HG03354 (cell line): ENCODE measurements around the gene SPC25.
"Not testable (repeated sequence)": the region's sequence is repeated elsewhere in the genome, so short reads cannot be mapped to it uniquely, and the experiment has no call there.

ENCODE experiments used
- ATAC-seq: cut with Tn5 transposase; IDR thresholded peaks from one replicate; pipeline ENCODE4 v1.9.1; 2021; ENCODE audit warnings: mild to moderate bottlenecking; ENCODE audit not compliant: unreplicated experiment, poor library complexity, severe bottlenecking

The SPC25 gene

GRCh38 chr2:168890006-168890782 is at the start of gene SPC25:
TSS of gene SPC25 (minus strand) at chr2:168890430. CDS start at chr2:168889519, 911 bp downstream.
- peak; percentile 100 for ATAC-seq

GRCh38 chr2:168939918-168940317 is 49.7 kb upstream of the SPC25 start:
- ATAC-seq = no peak

GRCh38 chr2:168939061-168939460 is 48.8 kb upstream of the SPC25 start:
- ATAC-seq = no peak

- ATAC-seq = no peak
Measured at GRCh38 chr2:168935810-168936581, 45.8 kb upstream of the SPC25 start.

GRCh38 chr2:168934826-168935225 is 44.6 kb upstream of the SPC25 start:
- ATAC-seq = no peak

GRCh38 chr2:168932174-168932573 is 41.9 kb upstream of the SPC25 start:
- not testable (repeated sequence) for ATAC-seq

- no peak for ATAC-seq
Measured at GRCh38 chr2:168930242-168930641, 40.0 kb upstream of the SPC25 start.

GRCh38 chr2:168929031-168929430 is 38.8 kb upstream of the SPC25 start:
- ATAC-seq = no peak

GRCh38 chr2:168928113-168928831 is 38.0 kb upstream of the SPC25 start:
- ATAC-seq = no peak

- no peak for ATAC-seq
Measured at GRCh38 chr2:168926621-168927386, 36.6 kb upstream of the SPC25 start.

GRCh38 chr2:168920504-168921157 is 30.4 kb upstream of the SPC25 start:
- ATAC-seq = peak; percentile 66

GRCh38 chr2:168916331-168916675 is 26.1 kb upstream of the SPC25 start:
- no peak for ATAC-seq

- no peak for ATAC-seq
Measured at GRCh38 chr2:168915441-168916330, 25.5 kb upstream of the SPC25 start.

GRCh38 chr2:168913495-168913894 is 23.3 kb upstream of the SPC25 start:
- ATAC-seq = no peak

- ATAC-seq = no peak
Measured at GRCh38 chr2:168912901-168913369, 22.7 kb upstream of the SPC25 start.

GRCh38 chr2:168912466-168912865 is 22.2 kb upstream of the SPC25 start:
- ATAC-seq = no peak

GRCh38 chr2:168910330-168910729 is 20.1 kb upstream of the SPC25 start:
- no peak for ATAC-seq

- ATAC-seq = no peak
Measured at GRCh38 chr2:168907940-168908662, 17.9 kb upstream of the SPC25 start.
